H1 (cell line): Measurements from ENCODE around the gene CXXC5. TPM values are rescaled to one million over a fixed set of nuclear protein-coding genes. Genes with fewer than 3 reads are reported as not detected.
A peak's percentile ranks its signal among the peaks of the same experiment; 100 is the strongest.

Experiments used
- CTCF ChIA-PET: fragments of 300-600 bp; sonication (Branson Sonifier 250); formaldehyde crosslinking; loops from one replicate; lab custom pipeline; 2021; ENCODE audit not compliant: partially characterized antibody; lab: Charles Lee
- POLR2A ChIA-PET: fragments of 300-600 bp; sonication (Branson Sonifier 250); formaldehyde crosslinking; loops from one replicate; lab custom pipeline; 2021; ENCODE audit warnings: inconsistent platforms; ENCODE audit not compliant: partially characterized antibody; lab: Charles Lee
- DNase-seq, 2 experiments: peaks; one replicate each; pipeline versions ENCODE4 v3.0.0 to v3.0.0-alpha.2; 2010 to 2022; ENCODE audit warnings: low spot score in 2 of 2, low read depth in 1 of 2, mixed read lengths in 1 of 2
- FAIRE-seq: peaks from 2 replicates; lab custom pipeline; 2011; peaks lifted over from hg19 to GRCh38; lab: Jason Lieb, UNC
- H2AFZ ChIP-seq: 2 replicates; pipeline ENCODE4 v1.8.1; 2012; ENCODE audit warnings: low read length, inconsistent platforms
- H2AK5ac ChIP-seq: 2 replicates; pipeline ENCODE4 v1.6.1; 2013; ENCODE audit warnings: low read depth, low read length
- H2BK120ac ChIP-seq: replicated peaks from 2 replicates; pipeline ENCODE3; 2013; ENCODE audit warnings: low read depth, low read length, inconsistent platforms
- H2BK12ac ChIP-seq: 2 replicates; pipeline ENCODE4 v1.6.1; 2013; ENCODE audit warnings: low read depth, low read length
- H2BK15ac ChIP-seq: 2 replicates; pipeline ENCODE4 v1.6.1; 2013; ENCODE audit warnings: low read length
- H2BK20ac ChIP-seq: 2 replicates; pipeline ENCODE4 v1.6.1; 2013; ENCODE audit warnings: low read length
- H2BK5ac ChIP-seq: 2 replicates; pipeline ENCODE4 v1.6.1; 2013; ENCODE audit warnings: low read depth, low read length
- H3K14ac ChIP-seq: 2 replicates; pipeline ENCODE4 v1.6.1; 2013; ENCODE audit warnings: inconsistent platforms; ENCODE audit not compliant: insufficient read length
- H3K18ac ChIP-seq: 2 replicates; pipeline ENCODE4 v1.6.1; 2013; ENCODE audit warnings: low read length; ENCODE audit errors: extremely low read depth
- H3K23ac ChIP-seq: 2 replicates; pipeline ENCODE4 v1.6.1; 2013; ENCODE audit warnings: inconsistent platforms; ENCODE audit not compliant: insufficient read length
- H3K23me2 ChIP-seq: 2 replicates; pipeline ENCODE4 v1.6.1; 2013; ENCODE audit warnings: low read depth, low read length
- H3K27ac ChIP-seq: 2 replicates; pipeline ENCODE4 v1.6.1; 2011; ENCODE audit warnings: low read depth, low read length, inconsistent platforms
- H3K27me3 ChIP-seq, 4 experiments: replicated peaks in 1 of 4; 1 replicate in 1 of 4; 2 replicates in 3 of 4; pipeline versions ENCODE4 v1.6.1 to v1.8.1; 2011 to 2013; ENCODE audit warnings: low read length in 3 of 4, mild to moderate bottlenecking in 3 of 4, inconsistent platforms in 2 of 4, mixed read lengths in 2 of 4, moderate library complexity in 1 of 4; ENCODE audit not compliant: control insufficient read depth in 3 of 4, insufficient read depth in 3 of 4; ENCODE audit errors: extremely low read depth in 1 of 4
- H3K36me3 ChIP-seq, 4 experiments: 2 replicates each; pipeline versions ENCODE4 v1.6.1 to v1.8.1; 2011 to 2013; ENCODE audit warnings: mild to moderate bottlenecking in 4 of 4, low read length in 3 of 4, moderate library complexity in 2 of 4, control low read depth in 1 of 4, inconsistent platforms in 1 of 4; ENCODE audit not compliant: insufficient read depth in 4 of 4, control insufficient read depth in 2 of 4
- H3K4ac ChIP-seq: replicated peaks from 2 replicates; pipeline ENCODE3; 2013; ENCODE audit warnings: low read length, low read depth, mixed read lengths, inconsistent platforms; ENCODE audit not compliant: insufficient read length
- H3K4me1 ChIP-seq, 4 experiments: replicated peaks in 1 of 4; 1 replicate in 1 of 4; 2 replicates in 3 of 4; pipeline versions ENCODE4 v1.6.1 to v1.8.1; 2011 to 2013; ENCODE audit warnings: low read length in 3 of 4, inconsistent platforms in 2 of 4, mixed read lengths in 1 of 4; ENCODE audit not compliant: insufficient read depth in 4 of 4, control insufficient read depth in 3 of 4
- H3K4me2 ChIP-seq, 2 experiments: 2 replicates each; pipeline versions ENCODE4 v1.6.1 to v1.8.1; 2011 to 2013; ENCODE audit warnings: low read depth in 2 of 2, low read length in 2 of 2, control low read depth in 1 of 2, inconsistent platforms in 1 of 2, mild to moderate bottlenecking in 1 of 2; ENCODE audit not compliant: insufficient read depth in 1 of 2
- H3K4me3 ChIP-seq, 4 experiments: fragments of 200-600, 300-600 bp in 1 of 4; sonication (generic), shearing (Covaris generic), sonication (Bioruptor Twin) in 1 of 4; 2 replicates each; pipeline versions ENCODE4 v1.5.1 to v1.8.1; 2011 to 2016; ENCODE audit warnings: low read length in 4 of 4, low read depth in 3 of 4, control low read depth in 2 of 4, inconsistent platforms in 2 of 4, mild to moderate bottlenecking in 2 of 4, mixed read lengths in 1 of 4, moderate library complexity in 1 of 4; ENCODE audit not compliant: insufficient read depth in 2 of 4; ENCODE audit errors: extremely low read depth in 1 of 4
- H3K56ac ChIP-seq: replicated peaks from 2 replicates; pipeline ENCODE3; 2013; ENCODE audit warnings: low read depth, mild to moderate bottlenecking, mixed read lengths, low read length, inconsistent platforms; ENCODE audit not compliant: insufficient read length
- H3K79me1 ChIP-seq: 2 replicates; pipeline ENCODE4 v1.6.1; 2013; ENCODE audit warnings: low read depth, low read length, control low read depth
- H3K79me2 ChIP-seq, 2 experiments: 2 replicates each; pipeline versions ENCODE4 v1.6.1 to v1.8.1; 2012 to 2013; ENCODE audit warnings: low read length in 2 of 2, mild to moderate bottlenecking in 2 of 2, inconsistent platforms in 1 of 2; ENCODE audit not compliant: insufficient read depth in 2 of 2, control insufficient read depth in 1 of 2
- H3K9ac ChIP-seq, 4 experiments: replicated peaks in 1 of 4; 1 replicate in 1 of 4; 2 replicates in 3 of 4; pipeline versions ENCODE4 v1.6.1 to v1.8.1; 2011 to 2013; ENCODE audit warnings: low read depth in 3 of 4, low read length in 3 of 4, control low read depth in 2 of 4, mild to moderate bottlenecking in 2 of 4, moderate library complexity in 2 of 4, inconsistent platforms in 1 of 4; ENCODE audit errors: extremely low read depth in 1 of 4
- H3K9me3 ChIP-seq, 2 experiments: 2 replicates each; pipeline versions ENCODE4 v1.6.1 to v1.8.1; 2012 to 2013; ENCODE audit warnings: mild to moderate bottlenecking in 2 of 2, moderate library complexity in 2 of 2, control low read depth in 1 of 2, inconsistent platforms in 1 of 2, low read depth in 1 of 2, low read length in 1 of 2, mixed read lengths in 1 of 2; ENCODE audit not compliant: insufficient read depth in 2 of 2
- H4K20me1 ChIP-seq, 2 experiments: replicated peaks in 1 of 2; 2 replicates each; pipeline versions ENCODE3 to v1.8.1; 2011 to 2013; ENCODE audit warnings: inconsistent platforms in 2 of 2, low read length in 2 of 2, mild to moderate bottlenecking in 1 of 2; ENCODE audit not compliant: insufficient read depth in 2 of 2, control insufficient read depth in 1 of 2
- H4K5ac ChIP-seq: 2 replicates; pipeline ENCODE4 v1.6.1; 2013; ENCODE audit warnings: low read length, low read depth, mixed read lengths, inconsistent platforms; ENCODE audit not compliant: insufficient read length
- H4K8ac ChIP-seq: 2 replicates; pipeline ENCODE4 v1.8.0; 2013; ENCODE audit warnings: mild to moderate bottlenecking, moderate library complexity, low read length, inconsistent platforms; ENCODE audit not compliant: insufficient read depth; ENCODE audit errors: extremely low read depth
- H4K91ac ChIP-seq: replicated peaks from 2 replicates; pipeline ENCODE3; 2013; ENCODE audit warnings: low read length, mixed read lengths, inconsistent platforms; ENCODE audit not compliant: insufficient read length
- CHD1 ChIP-seq: IDR thresholded peaks from 2 replicates; pipeline ENCODE4 v1.6.1; 2012; ENCODE audit warnings: low read depth, low read length, improper control_type of control experiment
- CTBP2 ChIP-seq: IDR thresholded peaks from 2 replicates; pipeline ENCODE4 v1.7.0; 2011; ENCODE audit warnings: borderline replicate concordance, mild to moderate bottlenecking, moderate library complexity, mixed read lengths, low read length; ENCODE audit not compliant: insufficient read depth, insufficient read length
- MAX ChIP-seq: IDR thresholded peaks from 2 replicates; pipeline ENCODE4 v1.6.1; 2012; ENCODE audit warnings: inconsistent platforms
- POLR2A ChIP-seq, 2 experiments: IDR thresholded peaks; 1 replicate in 1 of 2; 2 replicates in 1 of 2; pipeline ENCODE4 v1.6.1; 2011; ENCODE audit warnings: low read depth in 2 of 2, low read length in 2 of 2, mild to moderate bottlenecking in 2 of 2; ENCODE audit errors: control extremely low read depth in 1 of 2
- SAP30 ChIP-seq: fragments of 300-600 bp; sonication (generic); IDR thresholded peaks from 2 replicates; pipeline ENCODE4 v1.7.1; 2012; ENCODE audit warnings: low read length, moderate library complexity, mild to moderate bottlenecking, inconsistent platforms; ENCODE audit not compliant: insufficient read depth, insufficient replicate concordance
- TAF1 ChIP-seq: IDR thresholded peaks from 2 replicates; pipeline ENCODE4 v1.6.1; 2011; ENCODE audit warnings: mild to moderate bottlenecking, low read depth, low read length
- YY1 ChIP-seq: IDR thresholded peaks from 2 replicates; pipeline ENCODE4 v1.6.1; 2011; ENCODE audit warnings: low read depth, mild to moderate bottlenecking, low read length
- WGBS, 2 experiments: shearing (Covaris generic) in 1 of 2; methylation state at CpG; one replicate each; pipeline versions ENCODE4 v1.1.6 to v1.1.7; 2013 to 2015; ENCODE audit warnings: low lambda C conversion rate in 2 of 2, mixed read lengths in 2 of 2, inconsistent platforms in 1 of 2, low coverage in 1 of 2, missing lambda C conversion rate in 1 of 2; ENCODE audit not compliant: insufficient replicate concordance in 2 of 2, insufficient coverage in 1 of 2, insufficient read length in 1 of 2; ENCODE audit errors: extremely low coverage in 1 of 2, missing lambda C conversion rate in 1 of 2; 5-methylcytosine and 5-hydroxymethylcytosine counted together
- polyA plus RNA-seq, 7 experiments: library from polyadenylated mRNA; depleted of rRNA in 3 of 7; stranded (reverse) in 5 of 7; unstranded in 2 of 7; fragments of >200 nt in 5 of 7; fragments of 200-250 nt in 2 of 7; gene quantifications; 1 replicate in 5 of 7; 2 replicates in 1 of 7; 4 replicates in 1 of 7; pipeline versions ENCODE4 v1.2.1 to v1.2.3, GENCODE V29; 2011 to 2013; ENCODE audit warnings: missing spikeins in 2 of 7, mixed read lengths in 2 of 7
- total RNA-seq: library from RNA; stranded (reverse); fragmentation: NEBNext Ultra II Directional; extraction: Animal tissue kit (Norgen Biotek cat#: 25700); gene quantifications from 2 replicates; pipeline ENCODE4 v1.2.1, GENCODE V29; 2021
- TF ChIP-seq, protein P1 (sequence below): IDR thresholded peaks from 2 replicates; pipeline ENCODE4 v1.6.1; 2012; ENCODE audit warnings: inconsistent platforms

Gene CXXC5
- total and polyA plus RNA-seq, 2 of the 8 experiments (the other 6 are each of a cell fraction or from before 2014, with no cell fraction given), result 61.4 to 74.0 TPM

- no peak overlapping the region for H2AFZ ChIP-seq
- peak overlapping the region in 1 of 4 experiments; percentile 8; a peak in 2 of 7 replicates for H3K9ac ChIP-seq
- H3K23ac ChIP-seq, result no peak overlapping the region
- no peak overlapping the region for H3K4ac ChIP-seq
- no peaks in the 10 kb centered on the region for H3K9me3 ChIP-seq
- H3K27ac ChIP-seq, result no peak overlapping the region
- H3K23me2 ChIP-seq, result peaks cover 20% of the 10 kb centered on the region
- peak overlapping the region; percentile 91 for H2BK120ac ChIP-seq
- peak overlapping the region; percentile 40 to 79 (median 54) for H3K4me3 ChIP-seq
- no peak overlapping the region for H3K56ac ChIP-seq
- peak overlapping the region; percentile 90 for H4K91ac ChIP-seq
- H3K4me1 ChIP-seq, result peaks cover 13 to 33% (median 24%) of the 10 kb centered on the region in 4 experiments
- H4K5ac ChIP-seq, result peak overlapping the region; percentile 2
- H2AK5ac ChIP-seq, result no peak overlapping the region
- H3K27me3 ChIP-seq, result peaks cover 0 to 11% (median 9%) of the 10 kb centered on the region in 4 experiments; a peak in 4 of 7 replicates
- no peaks in the 10 kb centered on the region for H4K20me1 ChIP-seq
- DNase-seq, result peak in 1 of 2 experiments; percentile 78
- no peaks in the 10 kb centered on the region for H3K79me1 ChIP-seq
- no peak overlapping the region for H3K14ac ChIP-seq
- no peaks in the 10 kb centered on the region for H3K36me3 ChIP-seq
- peak overlapping the region; percentile 90; the same call in 1 of the 2 replicates for H2BK15ac ChIP-seq
- H3K4me2 ChIP-seq, result peak overlapping the region; percentile 83 to 98
- H2BK5ac ChIP-seq, result peak overlapping the region; percentile 8; the same call in 1 of the 2 replicates
- peak overlapping the region; percentile 52; the same call in 1 of the 2 replicates for H4K8ac ChIP-seq
- peak; percentile 63 for TF ChIP-seq MAX
- no peak for TF ChIP-seq SAP30
- peak; percentile 84 for TF ChIP-seq YY1
- peak; percentile 65 for TF ChIP-seq CTBP2
- TF ChIP-seq, protein P1, sequence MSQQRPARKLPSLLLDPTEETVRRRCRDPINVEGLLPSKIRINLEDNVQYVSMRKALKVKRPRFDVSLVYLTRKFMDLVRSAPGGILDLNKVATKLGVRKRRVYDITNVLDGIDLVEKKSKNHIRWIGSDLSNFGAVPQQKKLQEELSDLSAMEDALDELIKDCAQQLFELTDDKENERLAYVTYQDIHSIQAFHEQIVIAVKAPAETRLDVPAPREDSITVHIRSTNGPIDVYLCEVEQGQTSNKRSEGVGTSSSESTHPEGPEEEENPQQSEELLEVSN, result peak; percentile 83
- 0 out of 3 replicates have a peak, but pooled peaks of 1 of the 2 experiments have one; percentile 26 for TF ChIP-seq POLR2A (IDR thresholded peaks at IDR 0.05; ENCODE audit: control extremely low read depth in 1 of 2, low read depth in 2 of 2, low read length in 2 of 2)
- TF ChIP-seq CHD1, result no peak
- no peak for TF ChIP-seq TAF1
- H2BK20ac ChIP-seq, result peak overlapping the region; percentile 37; the same call in 1 of the 2 replicates
- no peak for FAIRE-seq
- peak overlapping the region; percentile 18; the same call in 1 of the 2 replicates for H2BK12ac ChIP-seq
- POLR2A ChIA-PET, result interaction anchor here (1.0 to 7.7 kb wide), 18 partner anchors 11 to 87 kb away, joined by 3 to 136 read pairs (median 10); partner anchors contain the start of gene CXXC5
- no peaks in the 10 kb centered on the region; a peak in 1 of 4 replicates for H3K79me2 ChIP-seq
- 10% methylated on average over 19 of the region's 19 CpGs; no CpG with 5 or more reads in 1 of the 2 experiments for WGBS, 2 experiments
- H3K18ac ChIP-seq, result peak overlapping the region; percentile 75
- CTCF ChIA-PET, result interaction anchor here (0.8 to 8.4 kb wide), 25 partner anchors 8 to 76 kb away, joined by 3 to 141 read pairs (median 9); no protein-coding TSS in a partner anchor
Measured at GRCh38 chr5:139711906-139712224, 63.7 kb downstream of the CXXC5 start.
